ENCODE results near the gene COQ7.
A peak's percentile ranks its signal among the peaks of the same experiment; 100 is the strongest.

Gene COQ7

GRCh38 chr16:19067349-19068236 lies at the start of gene COQ7:
Gene COQ7 (plus strand): TSS chr16:19067614. CDS start chr16:19067665, 51 bp downstream.
- peak; percentile 98 to 100 for DNase-seq

DNA sequence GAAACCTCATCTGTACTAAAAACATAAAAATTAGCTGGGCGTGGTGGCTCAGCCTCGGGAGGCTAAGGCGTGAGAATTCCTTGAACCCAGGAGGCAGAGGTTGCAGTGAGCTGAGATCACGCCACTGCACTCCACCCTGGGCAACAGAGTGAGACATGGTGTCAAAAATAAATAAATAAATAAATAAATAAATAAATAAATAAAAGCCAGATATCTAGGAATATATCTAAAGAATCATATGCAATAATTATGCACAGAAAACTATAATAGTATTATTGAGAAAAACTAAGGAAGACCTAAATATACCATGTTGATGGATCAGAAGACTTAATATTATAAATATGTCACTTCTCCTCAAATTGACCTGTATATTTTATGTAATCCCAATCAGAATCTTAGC lies 46.7 kb upstream of the COQ7 start:
- no peak for DNase-seq

DNA sequence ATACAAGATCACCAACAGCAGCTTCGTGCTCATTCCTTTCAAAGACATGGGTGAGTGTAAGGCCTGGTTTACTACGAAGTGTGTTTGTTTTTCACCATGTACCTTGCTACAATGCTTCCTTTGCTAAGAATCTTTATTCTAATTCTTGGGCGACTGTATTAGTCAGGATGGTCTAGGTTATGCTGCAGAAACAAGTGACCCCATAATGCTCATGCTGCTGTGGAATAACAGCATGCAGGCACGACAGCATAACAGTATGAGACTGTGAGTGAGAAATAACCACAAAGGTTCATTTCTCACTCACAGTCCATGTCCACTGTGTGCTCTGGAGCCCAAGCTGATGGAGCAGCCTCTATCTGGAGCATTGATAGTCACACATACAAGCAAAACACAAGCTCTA lies 45.7 kb upstream of the COQ7 start:
- DNase-seq: no peak

DNA sequence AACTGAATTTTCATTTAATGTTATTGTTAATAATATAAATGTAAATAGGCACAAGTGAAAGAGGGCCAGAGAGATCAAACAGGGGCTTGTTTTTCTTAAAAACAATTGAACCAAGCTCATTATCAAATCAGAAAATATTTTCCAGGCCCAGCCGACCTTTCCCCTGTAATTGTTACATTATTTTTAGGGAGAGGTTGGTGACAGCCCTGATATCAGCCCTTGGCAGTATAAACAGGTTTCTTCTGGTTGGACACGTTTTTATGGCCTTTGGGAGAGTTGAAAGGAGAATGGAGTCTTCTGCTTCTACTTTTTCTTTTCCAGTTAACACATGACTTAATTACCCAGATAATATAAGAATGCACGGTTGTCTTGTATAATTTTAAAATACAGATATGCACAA lies 40.0 kb upstream of the COQ7 start:
- DNase-seq: no peak

- DNase-seq: no peak
Observed at GRCh38 chr16:19029980-19030379, 37.4 kb upstream of the COQ7 start.

- no peak for DNase-seq
Observed at GRCh38 chr16:19031738-19032137, 35.7 kb upstream of the COQ7 start.

DNA sequence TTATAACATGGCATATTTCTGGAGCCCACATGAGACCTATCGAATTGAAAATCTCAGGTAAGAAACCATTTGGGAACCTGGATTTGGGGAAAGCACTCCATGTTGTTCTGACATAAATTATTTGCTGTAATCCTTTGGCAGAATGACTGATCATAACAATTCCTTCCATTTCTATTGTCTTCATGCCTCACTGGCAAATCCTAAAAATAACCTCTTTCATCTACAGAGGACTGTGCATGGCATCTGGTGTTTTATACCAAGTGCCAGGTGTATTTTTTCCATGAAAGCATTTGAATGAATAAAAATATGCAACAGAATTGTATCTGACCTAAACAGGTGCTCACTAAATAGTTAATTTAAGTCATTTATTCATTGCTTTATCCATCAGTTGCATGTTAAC lies 33.7 kb upstream of the COQ7 start:
- no peak for DNase-seq

DNA sequence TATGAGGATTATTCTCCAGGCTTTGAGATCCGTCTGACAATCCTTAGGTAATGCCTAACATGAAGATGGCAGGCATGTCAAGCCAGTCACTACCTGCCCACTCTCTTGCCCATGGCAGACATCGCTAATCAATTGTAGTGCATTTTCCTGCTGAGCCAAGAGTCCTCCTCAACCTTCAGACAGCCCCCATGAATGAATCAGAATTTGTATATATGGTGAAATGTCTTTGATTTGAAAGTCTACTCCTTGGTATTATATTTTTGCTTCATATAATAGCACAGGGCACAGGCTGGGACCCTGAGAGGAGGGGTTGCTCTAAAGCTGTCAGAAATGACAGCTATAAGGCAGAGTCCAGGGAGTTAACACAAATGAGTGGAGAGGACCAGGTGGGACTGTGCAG lies 27.0 kb upstream of the COQ7 start:
- no peak for DNase-seq

DNA sequence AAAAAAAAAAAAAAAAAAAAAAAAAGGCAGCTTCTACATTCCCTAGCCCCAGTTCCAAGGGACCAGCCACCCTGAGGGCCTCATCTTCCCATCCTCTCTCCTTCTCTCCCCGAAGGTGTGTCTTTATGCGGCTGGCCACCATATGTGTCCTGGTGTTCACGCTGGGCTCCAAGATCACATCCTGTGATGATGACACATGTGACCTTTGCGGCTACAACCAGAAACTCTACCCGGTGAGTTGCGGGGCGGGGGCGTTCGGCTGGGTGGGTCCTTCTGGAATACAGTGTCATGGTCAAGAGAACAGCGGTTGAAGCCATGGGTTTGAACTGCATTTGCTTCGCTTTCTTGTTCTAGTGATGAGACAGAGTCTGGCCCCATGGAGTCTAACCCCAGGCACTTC lies 22.6 kb upstream of the COQ7 start:
- DNase-seq: no peak

DNA sequence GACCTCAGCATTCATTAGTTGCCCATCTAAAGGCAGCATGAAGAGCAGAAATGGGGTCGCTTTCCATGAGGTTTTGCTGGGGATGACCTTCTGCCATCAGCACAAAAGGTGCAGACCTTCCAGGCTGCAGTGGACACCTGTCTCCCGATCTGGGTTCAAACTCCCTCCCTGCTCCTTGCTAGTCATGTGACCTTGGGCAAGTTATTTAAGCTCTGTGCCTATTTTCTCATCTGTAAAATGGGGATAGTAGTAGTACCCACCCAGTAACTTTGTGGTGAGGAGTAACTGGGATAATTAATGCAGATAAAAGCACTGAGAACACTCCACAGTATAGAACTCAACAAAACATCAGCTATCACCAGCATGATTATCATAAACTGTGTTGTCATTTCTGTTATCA lies 21.4 kb upstream of the COQ7 start:
- no peak for DNase-seq

- DNase-seq: no peak
Observed at GRCh38 chr16:19062706-19063105, 4.7 kb upstream of the COQ7 start.

DNA sequence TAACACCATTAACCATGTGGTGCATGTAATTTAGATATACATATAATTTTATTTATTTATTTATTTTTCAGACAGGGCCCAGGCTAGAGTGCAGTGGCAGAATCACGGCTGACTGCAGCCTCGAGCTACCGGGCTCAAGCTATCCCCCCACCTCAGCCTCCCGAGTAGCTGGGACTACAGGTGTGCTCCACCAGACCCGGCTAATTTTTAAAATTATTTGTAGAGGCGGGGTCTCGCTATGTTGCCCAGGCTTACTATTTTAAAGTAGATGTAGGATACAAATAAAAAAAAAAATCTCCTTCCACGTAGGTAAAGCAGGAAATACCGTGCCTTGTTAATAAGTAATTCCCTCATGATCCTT lies 446 bp upstream of the COQ7 start:
- no peak for DNase-seq

- no peak for DNase-seq
Observed at GRCh38 chr16:19068237-19068815, 912 bp downstream of the COQ7 start.

- peak in 1 of 2 experiments; percentile 50 for DNase-seq
Observed at GRCh38 chr16:19071811-19072777, 4.7 kb downstream of the COQ7 start.

- DNase-seq: no peak
Observed at GRCh38 chr16:19073344-19073743, 5.9 kb downstream of the COQ7 start.

- DNase-seq: no peak
Observed at GRCh38 chr16:19073863-19074262, 6.4 kb downstream of the COQ7 start.

DNA sequence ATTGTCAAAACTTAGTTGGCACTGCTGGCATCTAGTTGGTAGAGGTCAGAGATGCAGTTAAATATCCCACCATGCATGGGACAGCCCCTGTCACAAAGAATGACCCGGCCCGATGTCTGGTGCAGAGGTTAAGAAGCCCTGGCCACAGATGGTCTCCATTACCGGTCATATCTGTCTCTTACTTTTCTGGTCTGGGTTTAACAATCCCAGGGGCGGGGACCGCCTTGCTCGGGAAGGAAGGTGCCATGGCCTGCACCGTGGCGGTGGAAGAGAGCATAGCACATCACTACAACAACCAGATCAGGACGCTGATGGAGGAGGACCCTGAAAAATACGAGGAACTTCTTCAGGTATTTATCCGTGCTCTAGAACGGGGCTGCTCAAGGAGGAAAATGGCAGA lies 8.1 kb downstream of the COQ7 start:
- DNase-seq: no peak

DNA sequence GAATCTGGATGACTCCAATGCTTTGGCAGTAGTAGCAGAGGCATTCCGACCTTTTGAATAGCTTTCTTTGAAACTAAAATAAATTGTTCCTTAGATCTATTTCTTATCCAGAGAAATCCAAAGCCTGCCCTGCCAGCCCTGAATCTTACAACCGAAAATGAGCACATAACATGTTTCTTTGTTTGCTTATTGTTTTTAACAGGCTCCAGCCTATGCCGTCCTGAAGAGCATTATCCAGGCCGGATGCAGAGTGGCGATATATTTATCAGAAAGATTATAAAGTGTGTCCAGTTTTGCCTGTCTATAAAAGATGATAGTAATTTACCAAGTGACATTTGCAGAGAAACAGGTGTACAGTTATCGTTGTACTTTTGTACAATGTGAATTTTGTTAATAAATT lies 10.5 kb downstream of the COQ7 start:
- DNase-seq: no peak

GRCh38 chr16:19083670-19084069 lies 16.3 kb downstream of the COQ7 start:
- DNase-seq: no peak

DNA sequence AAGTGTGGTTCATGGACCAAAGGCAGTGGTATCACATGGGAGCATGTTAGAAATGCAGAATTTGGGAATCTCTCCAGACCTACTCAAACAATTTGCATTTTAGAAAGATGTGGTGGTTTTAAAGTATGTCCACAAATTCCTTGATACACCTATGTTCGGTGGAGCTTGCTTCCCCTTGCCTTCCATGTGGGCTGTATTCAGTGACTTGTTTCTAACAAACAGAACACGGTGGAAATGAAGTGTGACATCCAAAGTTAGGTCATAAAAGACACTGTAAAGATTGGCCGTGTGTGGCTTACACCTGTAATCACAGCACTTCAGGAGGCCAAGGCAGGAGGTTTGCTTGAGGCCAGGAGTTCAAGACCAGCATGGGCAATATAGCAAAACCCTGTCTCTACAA lies 16.7 kb downstream of the COQ7 start:
- DNase-seq: no peak

DNA sequence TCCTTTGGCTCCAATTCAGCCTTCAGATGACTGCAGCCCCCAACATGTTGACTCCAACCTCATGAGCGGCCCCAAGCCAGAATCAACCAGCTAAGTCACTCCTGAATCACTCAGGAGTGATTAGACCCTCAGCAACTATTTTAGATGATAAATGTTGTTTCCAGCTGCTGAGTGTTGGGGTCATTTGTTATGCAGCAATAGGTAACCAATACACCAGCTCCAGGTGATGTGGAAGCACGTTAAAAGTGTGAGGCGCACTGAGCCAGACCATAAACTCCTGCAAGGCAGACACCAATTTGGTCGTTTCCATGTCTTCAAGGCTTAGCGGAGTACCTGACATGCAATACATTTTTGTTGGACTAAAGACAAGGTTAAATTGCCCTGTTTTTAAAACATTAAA lies 17.5 kb downstream of the COQ7 start:
- DNase-seq: no peak

- no peak for DNase-seq
Observed at GRCh38 chr16:19085679-19086200, 18.3 kb downstream of the COQ7 start.
